Activated T-cell treated with anti-CD3 and anti-CD28 coated beads, Interleukin-2, amount 50 U/mL, for 1 hour (primary cell): ENCODE results near the gene HGFAC.

Source experiments
- DNase-seq: peaks from one replicate; pipeline ENCODE4 v3.0.0-alpha.2; 2020

Gene HGFAC

GRCh38 chr4:3427134-3427476, 14.7 kb upstream of the HGFAC start:
- no peak for DNase-seq

- no peak for DNase-seq
Measured at GRCh38 chr4:3427706-3428446, 13.9 kb upstream of the HGFAC start.

- DNase-seq, result no peak
Measured at GRCh38 chr4:3429651-3430050, 12.1 kb upstream of the HGFAC start.

DNA sequence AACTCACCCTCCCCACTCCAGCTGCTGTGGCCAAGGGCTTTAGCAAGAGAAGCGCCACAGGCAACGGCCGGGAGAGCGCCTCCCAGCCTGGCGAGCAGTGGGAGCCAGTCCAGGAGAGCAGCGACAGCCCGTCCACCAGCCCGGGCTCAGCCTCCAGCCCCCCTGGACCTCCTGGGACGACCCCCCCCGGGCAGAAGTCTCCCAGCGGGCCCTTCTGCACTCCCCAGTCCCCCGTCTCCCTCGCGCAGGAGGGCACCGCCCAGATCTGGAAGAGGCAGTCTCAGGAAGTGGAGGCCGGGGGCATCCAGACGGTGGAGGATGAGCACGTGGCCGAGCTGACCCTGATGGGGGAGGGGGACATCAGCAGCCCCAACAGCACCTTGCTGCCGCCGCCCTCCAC, 11.2 kb upstream of the HGFAC start:
- DNase-seq, result no peak

GRCh38 chr4:3431446-3431993, 10.2 kb upstream of the HGFAC start:
- no peak for DNase-seq

DNA sequence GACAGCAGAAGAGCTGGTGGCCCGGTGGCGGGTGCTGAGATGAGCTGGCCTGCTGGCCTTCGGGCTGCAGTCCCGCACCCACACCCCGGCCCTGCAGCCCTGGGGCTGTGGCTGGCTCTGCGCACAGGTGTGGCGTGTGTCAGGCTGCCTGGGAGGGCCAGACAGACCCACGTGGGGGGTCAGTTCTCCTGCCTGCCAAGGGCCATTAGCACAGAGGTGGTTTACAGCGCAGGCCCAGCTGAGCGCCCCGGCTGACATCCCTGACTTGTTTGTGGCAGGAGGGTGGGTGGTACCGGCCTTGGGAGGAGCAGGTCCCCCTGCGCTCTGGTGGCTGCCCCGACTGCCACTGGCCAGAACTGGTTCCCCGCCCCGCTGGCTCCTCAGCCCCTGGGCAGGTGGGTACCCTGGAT, 9.4 kb upstream of the HGFAC start:
- DNase-seq, result no peak

GRCh38 chr4:3433138-3433869, 8.5 kb upstream of the HGFAC start:
- no peak for DNase-seq

GRCh38 chr4:3434881-3435685, 6.7 kb upstream of the HGFAC start:
- DNase-seq, result no peak

GRCh38 chr4:3435686-3435956, 6.1 kb upstream of the HGFAC start:
- no peak for DNase-seq

DNA sequence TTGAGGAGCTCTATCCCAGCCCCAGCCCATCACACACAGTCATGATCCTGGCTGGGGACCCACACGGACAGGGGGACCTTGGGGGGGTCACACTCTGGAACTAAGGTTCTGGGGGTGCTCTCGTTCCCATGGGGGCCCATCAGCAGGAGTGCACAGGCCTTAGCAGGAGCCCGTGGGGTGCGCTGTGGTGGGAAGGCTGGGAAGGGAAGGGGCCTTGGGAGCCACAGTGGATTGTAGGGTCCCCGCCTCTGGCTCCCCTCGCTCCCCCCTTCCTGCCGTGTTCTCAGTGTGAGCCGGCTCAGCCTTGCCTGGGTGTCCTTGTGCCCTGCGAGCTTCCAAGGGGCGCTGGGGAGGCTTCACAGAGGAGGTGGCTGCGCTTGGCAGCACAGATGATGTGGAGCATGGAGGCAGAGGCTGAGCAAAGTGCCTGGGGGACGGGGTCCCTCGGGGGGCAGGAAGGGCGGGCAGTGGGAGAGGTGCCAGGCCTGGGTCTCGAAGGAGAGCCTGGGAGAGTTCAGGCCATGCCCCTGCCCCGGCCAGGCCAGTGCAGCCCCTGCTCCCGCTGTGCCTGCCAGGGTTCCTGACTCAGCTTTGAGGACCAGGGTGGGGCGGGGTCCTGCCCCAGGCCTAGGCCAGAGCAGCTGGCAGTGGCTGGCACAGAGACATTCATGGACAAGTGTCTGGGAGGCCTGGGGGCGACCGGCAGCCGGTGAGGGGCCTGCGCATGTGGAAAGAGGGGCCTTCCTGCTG, 5.5 kb upstream of the HGFAC start:
- DNase-seq, result no peak

DNA sequence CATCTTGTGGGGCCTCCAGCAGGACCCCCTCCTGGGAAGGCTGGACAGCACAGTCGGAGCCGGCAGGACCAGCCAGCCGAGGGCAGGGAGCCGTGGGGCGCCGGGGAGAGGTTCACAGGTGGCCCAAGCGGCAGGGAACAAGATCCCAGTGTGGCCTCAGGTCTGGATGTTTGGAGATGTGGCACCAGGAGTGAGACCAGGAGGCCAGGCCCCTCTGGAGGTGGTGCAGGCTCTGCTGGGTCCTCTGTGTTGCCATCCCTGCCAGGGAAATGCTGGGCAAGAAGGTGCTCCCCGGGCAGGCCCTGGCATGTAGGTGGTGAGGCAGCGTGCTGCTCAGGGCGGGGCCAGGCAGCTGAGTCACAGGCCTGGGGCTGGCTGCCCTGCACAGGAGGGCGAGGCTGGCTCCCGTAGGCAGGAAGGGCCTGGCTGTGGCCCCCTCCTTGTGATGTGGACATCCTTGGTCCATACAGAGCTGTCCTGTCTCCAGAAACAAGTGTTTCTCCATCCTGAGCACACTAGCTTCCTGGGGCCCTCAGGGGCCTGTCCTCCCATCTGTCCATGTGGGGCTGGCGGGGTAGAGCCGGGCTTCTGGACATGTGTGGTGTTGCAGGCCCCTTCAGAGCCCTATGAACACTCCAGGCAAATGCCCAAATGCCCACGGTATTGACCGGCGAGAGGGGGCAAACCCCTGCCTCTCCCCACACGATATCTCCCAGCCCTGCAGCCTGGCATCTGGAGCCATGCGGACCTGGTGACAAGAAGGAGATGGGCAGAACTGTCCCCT, 4.8 kb upstream of the HGFAC start:
- DNase-seq, result no peak

DNA sequence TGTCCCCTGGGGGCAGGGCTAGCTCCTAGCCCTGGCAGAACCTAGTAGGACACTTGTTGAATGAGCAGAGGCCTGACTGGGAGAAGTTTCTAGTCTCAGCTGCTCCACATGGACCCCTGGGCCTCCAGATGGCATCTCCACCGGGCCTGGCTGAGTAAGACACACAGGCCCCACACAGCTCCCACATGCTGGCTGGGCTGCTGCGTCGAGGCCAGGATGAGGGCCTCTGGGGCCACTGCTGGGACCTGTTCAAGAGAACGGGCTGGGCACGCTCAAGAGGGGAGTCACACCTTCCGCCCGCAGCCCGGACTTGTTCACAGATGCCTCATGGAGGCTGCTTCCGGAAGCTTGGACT, 4.2 kb upstream of the HGFAC start:
- no peak for DNase-seq

DNA sequence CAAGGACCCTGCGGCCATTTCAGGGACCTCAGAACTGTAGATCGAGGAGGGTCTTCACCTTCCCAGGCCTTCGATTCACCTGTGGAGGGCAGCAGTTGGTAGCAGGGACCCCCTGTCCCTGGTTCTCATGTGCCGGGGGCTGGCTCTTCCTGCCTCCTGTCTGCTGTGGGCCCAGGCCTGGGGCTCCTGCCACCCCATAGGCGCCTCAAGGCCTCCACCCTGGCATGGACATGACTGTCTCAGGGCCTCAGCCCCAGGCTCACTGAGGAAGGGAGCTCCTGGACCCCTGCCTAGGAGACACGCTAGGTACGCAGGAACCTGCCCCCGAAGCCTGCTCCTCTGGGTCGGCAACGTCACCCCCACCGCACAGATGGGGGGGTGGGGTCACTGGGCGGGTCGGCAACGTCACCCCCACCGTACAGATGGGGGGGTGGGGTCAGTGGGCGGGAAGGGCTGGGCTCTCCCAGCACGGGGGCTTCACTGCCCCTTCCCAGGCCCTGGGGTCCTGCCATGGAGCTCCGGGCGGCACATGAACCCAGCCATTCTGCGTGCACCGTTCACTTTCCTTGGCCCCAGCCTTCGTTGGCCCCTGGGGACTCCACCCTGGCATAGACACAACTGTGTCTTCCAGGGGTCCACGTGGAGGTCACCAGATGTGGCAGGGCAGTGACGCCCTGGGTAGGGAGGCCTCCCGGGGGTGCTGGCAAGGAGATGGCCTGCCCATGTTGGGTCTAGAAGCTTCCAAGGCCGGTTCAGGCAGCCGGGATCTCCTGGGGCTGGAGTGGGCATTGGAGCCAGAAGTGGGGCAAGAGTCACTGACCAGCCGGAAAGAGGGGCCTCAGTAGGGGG, 3.5 kb upstream of the HGFAC start:
- no peak for DNase-seq

DNA sequence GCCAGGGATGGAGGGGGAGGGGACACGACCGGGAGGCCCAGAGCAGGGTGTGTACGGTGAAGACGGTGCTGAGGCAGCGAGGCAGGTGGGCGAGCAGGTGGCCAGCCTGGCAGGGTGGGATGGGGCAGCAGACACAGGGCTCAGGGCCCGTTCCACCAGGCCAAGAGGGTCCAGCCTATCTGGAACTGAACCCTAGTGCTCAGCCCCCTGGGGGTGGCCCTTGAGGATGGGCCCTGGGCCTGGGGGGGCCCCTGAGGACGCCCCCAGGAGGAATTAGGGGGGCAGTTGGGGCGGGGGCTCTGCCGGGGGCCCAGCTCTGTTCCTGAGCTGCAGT, 3.0 kb upstream of the HGFAC start:
- no peak for DNase-seq

DNA sequence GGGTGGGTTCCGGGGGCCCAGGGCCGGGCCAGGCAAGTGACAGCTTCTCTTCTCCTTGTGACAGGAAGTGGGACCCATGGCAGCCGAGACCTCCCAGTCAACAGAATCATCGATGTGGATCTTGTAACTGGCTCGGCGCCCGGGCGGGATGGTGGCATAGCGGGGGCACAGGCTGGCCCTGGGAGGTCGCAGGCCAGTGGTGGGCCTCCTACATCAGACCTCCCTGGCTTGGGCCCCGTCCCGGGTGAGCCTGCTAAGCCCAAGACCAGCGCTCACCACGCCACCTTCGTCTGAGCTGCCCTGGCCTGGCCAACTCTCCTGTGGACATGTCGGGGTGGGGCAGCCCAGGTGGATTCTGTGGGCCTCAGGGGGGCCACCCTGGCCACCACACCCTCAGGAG, 2.4 kb upstream of the HGFAC start:
- DNase-seq, result no peak

DNA sequence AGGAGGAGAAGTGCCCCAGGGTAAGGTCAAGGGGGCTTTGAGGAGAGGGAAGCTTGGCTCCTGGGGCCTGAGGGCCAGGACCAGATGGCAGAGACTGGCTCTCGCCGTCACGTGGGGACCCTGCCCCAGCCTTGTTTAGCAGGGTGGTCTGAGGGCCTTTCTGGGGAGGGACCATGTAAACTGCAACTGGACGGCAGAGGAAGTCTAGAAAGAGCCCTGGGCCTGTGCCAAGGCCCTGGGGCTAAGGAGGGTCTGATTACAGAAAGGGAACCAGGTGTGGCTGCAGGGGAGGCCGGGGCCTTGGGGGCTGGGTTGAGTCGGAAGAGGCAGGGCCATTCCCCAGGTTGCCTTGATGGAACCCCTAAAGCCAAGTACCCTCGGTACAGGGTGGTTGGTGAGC, 1.8 kb upstream of the HGFAC start:
- DNase-seq, result no peak

DNA sequence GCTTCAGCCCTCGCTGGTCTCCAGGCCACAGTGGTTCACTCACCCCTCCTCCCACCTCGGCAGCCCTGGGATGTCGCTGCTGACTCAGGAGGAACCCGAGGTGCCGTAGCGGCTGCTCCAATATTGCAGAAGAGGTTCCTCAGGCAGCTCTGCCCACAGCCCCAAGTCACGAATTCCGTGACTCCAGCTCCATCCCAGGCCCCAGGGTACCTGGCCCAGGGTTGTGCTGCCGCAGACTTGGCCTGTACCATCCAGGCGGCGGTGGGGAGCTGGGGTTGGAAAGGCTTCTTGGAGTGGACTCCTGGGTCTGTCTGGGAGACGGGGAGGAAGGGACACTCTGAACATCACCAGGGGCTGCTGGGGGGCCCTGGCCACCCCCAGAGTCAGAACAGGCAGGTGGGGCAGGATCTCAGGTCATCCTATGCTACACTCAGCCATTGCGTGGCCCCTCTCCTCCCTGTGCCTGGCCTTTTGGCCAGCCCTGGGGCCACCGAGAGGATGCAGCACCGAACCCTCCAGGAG, 728 bp upstream of the HGFAC start:
- no peak for DNase-seq

DNA sequence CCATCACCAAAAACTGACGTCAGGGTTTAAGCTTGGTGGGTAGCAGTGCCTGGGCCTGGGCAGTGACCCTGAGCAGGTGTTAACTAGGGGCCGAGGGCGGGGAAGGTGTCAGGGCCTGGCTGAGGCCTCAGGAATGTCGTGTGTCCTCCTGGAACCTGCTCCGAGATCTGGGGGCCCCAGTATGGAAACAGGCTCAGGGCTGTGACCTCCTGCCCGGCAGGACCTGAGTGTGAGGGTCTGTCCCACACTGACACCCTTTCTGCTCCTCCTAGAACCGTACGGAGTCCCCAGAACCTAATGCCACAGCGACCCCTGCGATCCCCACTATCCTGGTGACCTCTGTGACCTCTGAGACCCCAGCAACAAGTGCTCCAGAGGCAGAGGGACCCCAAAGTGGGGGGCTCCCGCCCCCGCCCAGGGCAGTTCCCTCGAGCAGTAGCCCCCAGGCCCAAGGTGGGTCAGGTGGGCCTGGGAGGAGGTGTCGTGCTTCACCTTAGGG, 741 bp downstream of the HGFAC start:
- DNase-seq, result no peak

DNA sequence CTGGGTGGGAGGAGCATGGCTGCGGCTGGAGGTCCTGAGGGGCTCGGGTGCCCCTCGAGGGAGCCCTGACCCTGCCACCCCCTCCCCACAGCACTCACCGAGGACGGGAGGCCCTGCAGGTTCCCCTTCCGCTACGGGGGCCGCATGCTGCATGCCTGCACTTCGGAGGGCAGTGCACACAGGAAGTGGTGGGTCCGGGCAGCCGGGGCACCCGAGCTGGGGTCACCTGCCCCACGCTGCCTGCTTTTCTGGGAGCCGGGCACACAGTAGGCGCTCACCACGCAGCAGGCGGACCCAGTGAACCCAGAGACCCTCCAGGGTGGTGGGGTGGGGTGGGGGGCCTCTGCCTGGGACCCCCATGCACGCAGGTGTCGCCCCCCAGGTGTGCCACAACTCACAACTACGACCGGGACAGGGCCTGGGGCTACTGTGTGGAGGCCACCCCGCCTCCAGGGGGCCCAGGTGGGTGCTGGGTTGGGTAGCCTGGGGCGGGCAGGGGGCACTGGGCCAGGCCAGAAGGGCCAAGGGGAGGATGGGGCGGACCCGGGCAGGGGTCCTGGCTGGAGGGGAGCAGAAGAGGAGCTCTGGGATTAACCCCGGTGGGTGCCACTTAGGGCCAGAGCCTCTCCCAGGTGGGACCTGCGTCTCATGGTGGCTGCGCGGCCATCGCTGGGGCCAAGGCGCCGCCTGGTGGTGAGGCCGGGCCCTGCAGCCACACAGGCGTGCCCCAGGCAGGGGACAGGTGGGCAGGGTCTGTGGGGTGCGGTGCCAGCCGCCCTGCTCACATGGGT, 1.4 kb downstream of the HGFAC start:
- DNase-seq, result peak; percentile 80

GRCh38 chr4:3443750-3444309, 2.1 kb downstream of the HGFAC start:
- DNase-seq, result no peak
